IMR-90 (cell line): ENCODE data around the gene FSD1.

Source experiments
- BHLHE40 ChIP-seq: fragments of 150-350 bp; IDR thresholded peaks from 2 replicates; pipeline ENCODE4 v1.6.1; 2016; ENCODE audit warnings: mild to moderate bottlenecking, low read depth, low read length
- CHD1 ChIP-seq: IDR thresholded peaks from 2 replicates; pipeline ENCODE4 v1.6.1; 2012; ENCODE audit warnings: low read depth, low read length, improper control_type of control experiment
- CTCF ChIP-seq: conservative IDR thresholded peaks from 2 replicates; pipeline ENCODE4 v1.5.1; 2012; ENCODE audit warnings: mild to moderate bottlenecking, low read depth, low read length, improper control_type of control experiment
- FOS ChIP-seq: fragments of 150-350 bp; IDR thresholded peaks from 2 replicates; pipeline ENCODE4 v1.6.1; 2016; ENCODE audit warnings: low read depth, low read length
- POLR2A ChIP-seq: IDR thresholded peaks from 2 replicates; pipeline ENCODE4 v1.6.1; 2012; ENCODE audit warnings: mild to moderate bottlenecking, low read depth, low read length
- RFX5 ChIP-seq: IDR thresholded peaks from 2 replicates; pipeline ENCODE4 v1.8.0; 2012; ENCODE audit warnings: low read depth, mild to moderate bottlenecking, low read length, moderate library complexity
- USF2 ChIP-seq: fragments of 150-350 bp; IDR thresholded peaks from 2 replicates; pipeline ENCODE4 v1.6.1; 2017; ENCODE audit warnings: mild to moderate bottlenecking, antibody characterized with exemption, low read length, low read depth

GRCh38 chr19:4323692-4324091 lies 19.3 kb downstream of the FSD1 start:
- no peak for TF ChIP-seq CHD1
- no peak for TF ChIP-seq CTCF
- no peak for TF ChIP-seq USF2
- TF ChIP-seq BHLHE40: no peak
- TF ChIP-seq POLR2A: no peak
- TF ChIP-seq FOS: no peak
- TF ChIP-seq RFX5: no peak
